Left ventricle myocardium inferior (tissue), 1 donor: Measurements from ENCODE around the gene JTB. TPM values are rescaled to one million over a fixed set of nuclear protein-coding genes. Genes with fewer than 3 reads are reported as not detected.
A peak's percentile ranks its signal among the peaks of the same experiment; 100 is the strongest.

Experiments used
- DNase-seq: peaks from one replicate; pipeline ENCODE4 v3.0.0-alpha.2; 2020
- H3K27ac ChIP-seq: fragments of 200-600 bp; replicated peaks from 2 replicates; pipeline ENCODE4 v1.8.0; 2021
- H3K27me3 ChIP-seq: fragments of 200-600 bp; 2 replicates; pipeline ENCODE4 v1.8.0; 2021; ENCODE audit warnings: low read depth
- H3K36me3 ChIP-seq: fragments of 200-600 bp; 2 replicates; pipeline ENCODE4 v1.8.0; 2021
- H3K4me1 ChIP-seq: fragments of 200-600 bp; 2 replicates; pipeline ENCODE4 v1.8.0; 2021
- H3K4me3 ChIP-seq: fragments of 200-600 bp; 2 replicates; pipeline ENCODE4 v1.8.0; 2021; ENCODE audit warnings: mild to moderate bottlenecking, moderate library complexity
- H3K9me3 ChIP-seq: fragments of 200-600 bp; replicated peaks from 2 replicates; pipeline ENCODE4 v1.8.0; 2021
- CTCF ChIP-seq: fragments of 200-600 bp; IDR thresholded peaks from 2 replicates; pipeline ENCODE4 v1.8.0; 2021; ENCODE audit warnings: antibody characterized with exemption, mild to moderate bottlenecking, borderline replicate concordance
- intact Hi-C: fragments of 100-400 bp; cut with micrococcal nuclease; formaldehyde crosslinking; loops from one replicate; pipeline ENCODE4 v1.11.0; 2022
- total RNA-seq: library from RNA; stranded (reverse); fragmentation: NEBNext Ultra II Directional; extraction: Animal tissue kit (Norgen Biotek cat#: 25700); gene quantifications from one replicate; pipeline ENCODE4 v1.2.1, GENCODE V29; 2021
- donor health status: DM: no; HTN: yes; CAD: no; lungs with severe emphysema.

JTB gene
- total RNA-seq, 1 donor from 2014 or later = 75.8 TPM

- no peak for TF ChIP-seq CTCF
- intact Hi-C loops = no loop called here
- no peak for DNase-seq
- peak overlapping the region; percentile 98 for H3K27ac ChIP-seq
- peak overlapping the region; percentile 98 for H3K4me3 ChIP-seq
- peaks cover 85% of the 10 kb centered on the region for H3K4me1 ChIP-seq
- H3K36me3 ChIP-seq = peaks cover 35% of the 10 kb centered on the region
- H3K27me3 ChIP-seq = no peaks in the 10 kb centered on the region
- H3K9me3 ChIP-seq = no peaks in the 10 kb centered on the region
These were observed 19.7 kb downstream of the JTB start for GRCh38 chr1:153957744-153958110.

- no peak for TF ChIP-seq CTCF
- intact Hi-C loops = no loop called here
- no peak for DNase-seq
- Histone ChIP-seq H3K4me3 (peak overlapping the region; percentile 98), H3K9me3 (no peaks in the 10 kb centered on the region), H3K4me1 (peaks cover 80% of the 10 kb centered on the region), H3K27ac (peak overlapping the region; percentile 98), H3K36me3 (peaks cover 40% of the 10 kb centered on the region), H3K27me3 (no peaks in the 10 kb centered on the region)
These were observed 20.3 kb downstream of the JTB start for GRCh38 chr1:153956997-153957715.

GRCh38 chr1:153954826-153955225 lies 22.6 kb downstream of the JTB start:
- no peak for TF ChIP-seq CTCF
- H3K27me3 ChIP-seq = no peaks in the 10 kb centered on the region
- peaks cover 48% of the 10 kb centered on the region for H3K36me3 ChIP-seq
- no peak overlapping the region for H3K27ac ChIP-seq
- intact Hi-C loops = no loop called here
- no peaks in the 10 kb centered on the region for H3K9me3 ChIP-seq
- peaks cover 56% of the 10 kb centered on the region for H3K4me1 ChIP-seq
- no peak for DNase-seq
- H3K4me3 ChIP-seq = no peak overlapping the region

GRCh38 chr1:153953859-153954365 lies 23.6 kb downstream of the JTB start:
- Histone ChIP-seq H3K27ac (no peak overlapping the region), H3K9me3 (no peaks in the 10 kb centered on the region), H3K4me1 (peaks cover 47% of the 10 kb centered on the region), H3K27me3 (no peaks in the 10 kb centered on the region), H3K36me3 (peaks cover 57% of the 10 kb centered on the region), H3K4me3 (no peak overlapping the region)
- TF ChIP-seq CTCF = no peak
- no peak for DNase-seq
- intact Hi-C loops = no loop called here

- Histone ChIP-seq H3K27ac (no peak overlapping the region), H3K4me1 (peaks cover 34% of the 10 kb centered on the region), H3K9me3 (no peaks in the 10 kb centered on the region), H3K36me3 (peaks cover 72% of the 10 kb centered on the region), H3K27me3 (no peaks in the 10 kb centered on the region), H3K4me3 (no peak overlapping the region)
- DNase-seq = no peak
- no peak for TF ChIP-seq CTCF
- intact Hi-C loops = no loop called here
These were observed 25.7 kb downstream of the JTB start for GRCh38 chr1:153951801-153952200.
